Stomach (tissue), 9 donors: ENCODE measurements around the gene NBDY. TPM values are rescaled to one million over a fixed set of nuclear protein-coding genes. Genes with fewer than 3 reads are reported as not detected.
"Not testable (repeated sequence)": the region's sequence is repeated elsewhere in the genome, so short reads cannot be mapped to it uniquely, and the experiment has no call there.

Source experiments
- DNase-seq, 2 donors: peaks; one replicate each; pipeline versions ENCODE4 v3.0.0 to v3.0.0-alpha.2; 2013 to 2019
- H3K27ac ChIP-seq, 5 donors: fragments of 200-600 bp in 4 of 5; sonication (generic) in 4 of 5; one replicate each; pipeline ENCODE4 v1.5.1; 2013 to 2019; ENCODE audit warnings: mild to moderate bottlenecking in 1 of 5, moderate library complexity in 1 of 5
- H3K27me3 ChIP-seq, 3 donors: fragments of 200-600 bp; sonication (generic); one replicate each; pipeline ENCODE4 v1.5.1; 2017 to 2019; ENCODE audit warnings: mixed run types in 1 of 3
- H3K36me3 ChIP-seq, 4 donors: fragments of 200-600 bp; sonication (generic); 1 replicate in 3 of 4; 2 replicates in 1 of 4; pipeline ENCODE4 v1.5.1; 2016 to 2019
- H3K4me1 ChIP-seq, 4 donors: fragments of 200-600 bp; sonication (generic); one replicate each; pipeline ENCODE4 v1.5.1; 2016 to 2019
- H3K4me3 ChIP-seq, 4 donors: fragments of 200-600 bp; sonication (generic) in 3 of 4; one replicate each; pipeline ENCODE4 v1.5.1; 2016 to 2019; ENCODE audit warnings: mild to moderate bottlenecking in 1 of 4
- H3K9me3 ChIP-seq, 4 donors: fragments of 200-600 bp; sonication (generic); one replicate each; pipeline ENCODE4 v1.5.1; 2016 to 2019
- EP300 ChIP-seq: sonication (generic); formaldehyde crosslinking; IDR thresholded peaks from one replicate; pipeline ENCODE4 v1.6.1; 2017; ENCODE audit warnings: antibody characterized with exemption
- POLR2A ChIP-seq, 4 donors: fragments of 450-650 bp; IDR thresholded peaks; one replicate each; pipeline ENCODE4 v1.6.1; 2016; ENCODE audit warnings: antibody characterized with exemption in 4 of 4, control low read depth in 2 of 4, mild to moderate bottlenecking in 1 of 4, moderate library complexity in 1 of 4
- POLR2AphosphoS5 ChIP-seq, 3 donors: sonication (generic); formaldehyde crosslinking; IDR thresholded peaks; one replicate each; pipeline ENCODE4 v1.6.1; 2016; ENCODE audit warnings: antibody characterized with exemption in 3 of 3
- WGBS, 5 donors: extraction: QIAGEN DNeasy Blood & Tissue Kit in 3 of 5; methylation state at CpG; one replicate each; pipeline versions ENCODE4 v1.1.5 to v1.1.7; 2013 to 2018; 5-methylcytosine and 5-hydroxymethylcytosine counted together
- intact Hi-C: fragments of 100-400 bp; cut with DNase I; formaldehyde crosslinking; loops from one replicate; pipeline ENCODE4 v1.15.1; 2023; ENCODE audit warnings: low total_unique reads
- polyA plus RNA-seq, 3 donors: library from polyadenylated mRNA; stranded (reverse); fragments of 200-250 nt; gene quantifications; one replicate each; pipeline ENCODE4 v1.2.3, GENCODE V29; 2013
- total RNA-seq, 5 donors: library from RNA; depleted of rRNA; stranded (reverse); fragments of >200 nt; gene quantifications; one replicate each; pipeline versions ENCODE4 v1.1.0 to v1.2.3, GENCODE V29; 2014 to 2016
- TF ChIP-seq, protein P1 (sequence below), 7 experiments: fragments of 450-650 bp in 4 of 7; fragments of 200-600 bp in 3 of 7; sonication (generic) in 3 of 7; IDR thresholded peaks; one replicate each; pipeline ENCODE4 v1.5.1; 2016 to 2019; ENCODE audit warnings: antibody characterized with exemption in 7 of 7, control low read depth in 2 of 7, mild to moderate bottlenecking in 1 of 7
- donor health status: healthy with polysubstance abuse.
- donor health status: Bipolar disorder and iron deficiency.
- donor health status: healthy.

The NBDY gene
- total and polyA plus RNA-seq, 8 donors: 5.7 to 46.6 (median 16.5) TPM; not detected in 1

GRCh38 chrX:56766554-56767347 lies 37.7 kb downstream of the NBDY start:
- DNase-seq: peak; percentile 23 to 41
- TF ChIP-seq, protein P1, sequence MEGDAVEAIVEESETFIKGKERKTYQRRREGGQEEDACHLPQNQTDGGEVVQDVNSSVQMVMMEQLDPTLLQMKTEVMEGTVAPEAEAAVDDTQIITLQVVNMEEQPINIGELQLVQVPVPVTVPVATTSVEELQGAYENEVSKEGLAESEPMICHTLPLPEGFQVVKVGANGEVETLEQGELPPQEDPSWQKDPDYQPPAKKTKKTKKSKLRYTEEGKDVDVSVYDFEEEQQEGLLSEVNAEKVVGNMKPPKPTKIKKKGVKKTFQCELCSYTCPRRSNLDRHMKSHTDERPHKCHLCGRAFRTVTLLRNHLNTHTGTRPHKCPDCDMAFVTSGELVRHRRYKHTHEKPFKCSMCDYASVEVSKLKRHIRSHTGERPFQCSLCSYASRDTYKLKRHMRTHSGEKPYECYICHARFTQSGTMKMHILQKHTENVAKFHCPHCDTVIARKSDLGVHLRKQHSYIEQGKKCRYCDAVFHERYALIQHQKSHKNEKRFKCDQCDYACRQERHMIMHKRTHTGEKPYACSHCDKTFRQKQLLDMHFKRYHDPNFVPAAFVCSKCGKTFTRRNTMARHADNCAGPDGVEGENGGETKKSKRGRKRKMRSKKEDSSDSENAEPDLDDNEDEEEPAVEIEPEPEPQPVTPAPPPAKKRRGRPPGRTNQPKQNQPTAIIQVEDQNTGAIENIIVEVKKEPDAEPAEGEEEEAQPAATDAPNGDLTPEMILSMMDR (IDR thresholded peaks at IDR 0.05): no peak
- TF ChIP-seq EP300 (no peak), POLR2A (IDR thresholded peaks at IDR 0.05) (no peak), POLR2AphosphoS5 (IDR thresholded peaks at IDR 0.05) (no peak)
- WGBS, 5 donors: 59 to 100% (median 93%) methylated on average over 9 to 16 of the region's 16 CpGs
- Histone ChIP-seq H3K27me3 (no peaks in the 10 kb centered on the region), H3K36me3 (peaks cover 0 to 7% (median 0%) of the 10 kb centered on the region in 4 donors), H3K4me1 (peaks cover 0 to 47% (median 19%) of the 10 kb centered on the region in 4 donors), H3K9me3 (no peaks in the 10 kb centered on the region), H3K4me3 (peak overlapping the region in 2 of 4 donors; percentile 49 to 63), H3K27ac (peak overlapping the region in 3 of 5 donors; percentile 18 to 79 (median 74))
- intact Hi-C loops: loop anchor here (10.0 kb wide), 1 partner anchor 218 kb away; no protein-coding TSS in a partner anchor

DNA sequence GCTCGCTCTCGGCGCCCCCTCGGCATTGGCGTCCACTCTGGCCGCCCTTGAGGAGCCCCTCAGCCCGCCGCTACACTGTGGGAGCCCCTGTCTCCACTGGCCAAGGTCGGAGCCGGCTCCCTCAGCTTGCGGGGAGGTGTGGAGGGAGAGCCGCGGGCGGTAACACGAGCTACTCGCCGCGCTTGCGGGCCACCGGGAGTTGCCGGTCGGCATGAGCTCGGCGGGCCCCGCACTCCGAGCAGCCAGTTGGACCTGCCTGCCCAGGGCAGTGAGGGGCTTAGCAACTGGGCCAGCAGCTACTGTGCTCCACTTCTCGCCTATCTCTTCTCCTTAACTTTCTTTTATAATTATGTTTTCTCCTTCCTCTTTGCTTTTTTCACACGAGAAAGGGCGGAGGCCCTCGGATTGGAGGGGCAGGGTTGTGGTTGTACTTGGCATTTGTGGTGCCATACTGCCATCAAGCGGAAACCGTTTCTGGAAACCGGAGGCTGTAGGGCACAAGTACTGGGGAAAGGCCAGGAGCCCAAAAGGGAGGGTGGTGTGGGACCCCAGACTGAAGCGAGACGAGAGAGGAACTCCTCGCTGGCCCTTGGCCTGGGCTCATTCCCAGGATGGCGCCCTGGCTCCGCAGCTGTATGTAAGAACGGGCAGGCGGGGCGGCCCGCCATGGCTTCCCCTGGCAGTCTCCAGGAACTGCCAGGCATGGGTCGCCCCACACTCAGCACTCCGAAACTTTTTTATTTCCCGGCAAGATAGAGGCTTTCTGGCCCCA lies 38.5 kb downstream of the NBDY start:
- H3K27me3 ChIP-seq, H3K36me3 ChIP-seq, H3K9me3 ChIP-seq: not testable (repeated sequence)
- Histone ChIP-seq H3K27ac (peak overlapping the region in 3 of 5 donors; percentile 18 to 79 (median 74)), H3K4me3 (peak overlapping the region in 2 of 4 donors; percentile 49 to 63), H3K4me1 (peaks cover 0 to 41% (median 19%) of the 10 kb centered on the region in 4 donors)
- TF ChIP-seq, protein P1 (IDR thresholded peaks at IDR 0.05): peak in 1 of 7 experiments; percentile 16
- intact Hi-C loops: loop anchor here (10.0 kb wide), 1 partner anchor 217 kb away; no protein-coding TSS in a partner anchor
- DNase-seq: peak; percentile 26 to 68
- WGBS, 5 donors: 45 to 92% (median 82%) methylated on average over 18 to 30 of the region's 45 CpGs

- H3K36me3 ChIP-seq, H3K4me3 ChIP-seq, H3K27ac ChIP-seq, DNase-seq, H3K9me3 ChIP-seq, H3K27me3 ChIP-seq: not testable (repeated sequence)
- WGBS, 5 donors: no CpG with 5 or more reads among the region's 24 CpGs
- H3K4me1 ChIP-seq: peaks cover 0 to 34% (median 18%) of the 10 kb centered on the region in 4 donors
- intact Hi-C loops: loop anchor here (10.0 kb wide), 1 partner anchor 217 kb away; no protein-coding TSS in a partner anchor
These were observed 39.1 kb downstream of the NBDY start for GRCh38 chrX:56768120-56768660.

- DNase-seq, H3K27ac ChIP-seq, H3K9me3 ChIP-seq, intact Hi-C loops, H3K4me1 ChIP-seq, H3K27me3 ChIP-seq, H3K36me3 ChIP-seq, H3K4me3 ChIP-seq: not testable (repeated sequence)
- no CpG with 5 or more reads among the region's 32 CpGs for WGBS, 5 donors
These were observed 43.9 kb downstream of the NBDY start for GRCh38 chrX:56772675-56773521.

- intact Hi-C loops, H3K9me3 ChIP-seq: not testable (repeated sequence)
- no CpG with 5 or more reads among the region's 24 CpGs for WGBS, 5 donors
These were observed 44.5 kb downstream of the NBDY start for GRCh38 chrX:56773522-56774060.

DNA sequence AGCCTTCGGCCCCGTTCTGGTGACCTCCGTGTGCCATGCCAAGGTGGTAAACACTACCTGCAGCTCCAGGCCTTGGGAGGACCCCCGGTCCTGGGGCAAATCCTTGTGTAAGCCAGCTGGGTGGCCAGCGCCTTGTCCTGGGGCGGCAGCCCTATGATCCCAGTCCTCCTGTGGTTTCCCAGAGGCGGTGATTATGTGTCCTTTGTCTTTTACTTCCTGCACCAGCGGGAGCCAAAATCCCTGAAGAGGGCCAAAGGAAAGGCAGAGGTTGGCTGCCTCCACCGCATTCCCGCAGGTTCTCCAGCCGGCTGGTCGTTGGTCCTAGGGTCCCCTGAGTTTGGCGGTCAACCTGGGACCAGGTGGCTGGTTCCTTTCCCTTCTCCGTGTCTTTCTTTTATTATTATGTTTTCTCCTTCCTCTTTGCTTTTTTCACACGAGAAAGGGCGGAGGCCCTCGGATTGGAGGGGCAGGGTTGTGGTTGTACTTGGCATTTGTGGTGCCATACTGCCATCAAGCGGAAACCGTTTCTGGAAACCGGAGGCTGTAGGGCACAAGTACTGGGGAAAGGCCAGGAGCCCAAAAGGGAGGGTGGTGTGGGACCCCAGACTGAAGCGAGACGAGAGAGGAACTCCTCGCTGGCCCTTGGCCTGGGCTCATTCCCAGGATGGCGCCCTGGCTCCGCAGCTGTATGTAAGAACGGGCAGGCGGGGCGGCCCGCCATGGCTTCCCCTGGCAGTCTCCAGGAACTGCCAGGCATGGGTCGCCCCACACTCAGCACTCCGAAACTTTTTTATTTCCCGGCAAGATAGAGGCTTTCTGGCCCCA lies 49.3 kb downstream of the NBDY start:
- H3K4me1 ChIP-seq: peaks cover 0 to 14% (median 0%) of the 10 kb centered on the region in 4 donors
- H3K27me3 ChIP-seq, H3K27ac ChIP-seq, intact Hi-C loops, H3K9me3 ChIP-seq, H3K4me3 ChIP-seq, H3K36me3 ChIP-seq, DNase-seq: not testable (repeated sequence)
- WGBS, 5 donors: no CpG with 5 or more reads among the region's 32 CpGs

More at GRCh38 chrX:56773522-56774060, 44.5 kb downstream of the NBDY start:
- H3K4me1 ChIP-seq, H3K27me3 ChIP-seq, H3K36me3 ChIP-seq, DNase-seq, H3K27ac ChIP-seq, H3K4me3 ChIP-seq: not testable (repeated sequence)

DNA sequence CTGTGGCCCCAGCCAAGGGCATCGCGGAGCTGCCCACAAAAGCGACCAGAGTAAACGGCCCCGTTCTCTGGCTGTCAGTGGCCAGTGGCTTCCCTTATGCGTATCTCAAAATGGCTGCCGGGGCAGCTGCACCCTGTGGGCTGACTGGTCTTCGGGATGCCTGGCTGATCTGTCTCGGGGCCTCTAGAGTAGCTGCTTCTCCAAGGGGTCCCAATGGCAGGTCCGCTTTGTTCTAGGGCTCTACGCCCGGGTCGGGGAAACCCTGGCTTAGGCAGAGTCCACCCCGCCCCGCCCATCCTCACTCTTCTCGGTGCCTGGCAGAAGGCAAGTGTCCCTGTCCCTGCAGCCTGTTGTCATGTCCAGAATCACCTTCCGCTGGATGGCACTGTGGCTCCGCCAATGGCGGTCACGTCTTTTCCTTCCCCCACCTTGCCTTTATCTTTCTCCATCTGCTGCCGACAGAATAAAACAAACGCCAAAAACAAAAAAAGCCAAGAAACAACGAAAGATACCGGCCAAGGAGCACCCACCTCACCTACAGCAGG lies 50.0 kb downstream of the NBDY start:
- DNase-seq, intact Hi-C loops, H3K4me3 ChIP-seq, H3K27ac ChIP-seq, H3K27me3 ChIP-seq, H3K9me3 ChIP-seq, H3K36me3 ChIP-seq: not testable (repeated sequence)
- WGBS, 5 donors: no CpG with 5 or more reads among the region's 24 CpGs
- peaks cover 0 to 18% (median 0%) of the 10 kb centered on the region in 4 donors for H3K4me1 ChIP-seq
